NK-92 treated with Interleukin-12 subunit alpha and Interleukin-12 subunit beta, amount 100 ng/mL, for 24 hours (cell line): ENCODE results near the gene UBR3.
"Not testable (repeated sequence)": the region's sequence is repeated elsewhere in the genome, so short reads cannot be mapped to it uniquely, and the experiment has no call there.

ENCODE experiments used
- DNase-seq: peaks from one replicate; lab custom pipeline; 2025; lab: John Stamatoyannopoulos, UW

UBR3 gene

DNA sequence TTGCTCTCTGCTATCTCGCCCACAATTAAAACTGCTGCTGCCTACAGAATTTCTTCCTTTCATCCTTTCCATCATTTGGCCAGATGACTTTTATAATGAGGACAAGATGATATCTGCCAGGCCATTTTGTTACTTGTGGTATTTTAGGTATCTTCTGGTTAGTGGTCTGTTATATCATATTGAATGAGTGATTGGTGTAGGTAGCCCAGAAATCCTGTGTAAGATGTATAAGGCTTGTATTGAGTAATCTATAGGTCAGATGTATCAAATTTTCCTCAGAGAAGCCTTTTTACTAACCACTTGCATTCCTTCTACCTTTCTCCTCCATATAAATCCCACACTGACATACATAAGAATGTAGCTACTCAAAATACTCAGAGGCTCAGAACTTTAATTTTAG is 118.3 kb downstream of the UBR3 start:
- no peak for DNase-seq

DNA sequence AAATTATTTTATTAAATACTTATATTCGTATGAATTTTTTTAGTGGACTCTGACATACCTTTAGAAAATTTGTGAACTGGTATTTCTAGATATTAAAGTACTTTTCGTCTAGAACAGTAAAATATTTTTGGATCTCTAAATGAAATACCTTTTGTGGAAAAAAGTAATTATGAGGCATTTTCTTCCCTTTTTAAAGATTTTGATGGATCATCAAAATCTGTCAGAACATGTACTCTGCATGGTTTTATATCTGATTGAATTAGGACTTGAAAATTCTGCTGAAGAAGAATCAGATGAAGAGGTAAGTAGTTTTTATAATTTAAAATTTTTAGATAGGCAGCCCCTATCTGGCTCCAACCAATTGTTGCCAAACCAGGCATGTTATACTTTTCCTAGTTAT is 118.8 kb downstream of the UBR3 start:
- no peak for DNase-seq

DNA sequence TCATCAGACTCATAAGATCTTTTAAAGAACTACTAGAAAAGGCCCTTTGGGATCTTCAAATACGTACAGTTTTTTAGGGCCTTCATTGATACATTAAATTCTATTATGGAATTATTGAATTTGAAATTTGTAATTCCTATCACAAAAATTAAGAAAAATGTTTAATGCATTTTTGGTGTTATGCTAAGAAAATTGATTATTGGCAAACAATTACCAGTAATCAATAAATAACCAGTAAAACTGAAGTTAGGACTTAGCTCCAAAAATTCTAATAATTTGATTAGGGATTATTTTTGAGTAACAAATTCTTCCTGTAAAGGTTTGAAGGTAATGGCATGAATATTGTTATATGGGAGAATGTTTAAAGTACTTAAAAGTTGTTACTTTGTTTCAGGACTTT is 119.3 kb downstream of the UBR3 start:
- no peak for DNase-seq

DNA sequence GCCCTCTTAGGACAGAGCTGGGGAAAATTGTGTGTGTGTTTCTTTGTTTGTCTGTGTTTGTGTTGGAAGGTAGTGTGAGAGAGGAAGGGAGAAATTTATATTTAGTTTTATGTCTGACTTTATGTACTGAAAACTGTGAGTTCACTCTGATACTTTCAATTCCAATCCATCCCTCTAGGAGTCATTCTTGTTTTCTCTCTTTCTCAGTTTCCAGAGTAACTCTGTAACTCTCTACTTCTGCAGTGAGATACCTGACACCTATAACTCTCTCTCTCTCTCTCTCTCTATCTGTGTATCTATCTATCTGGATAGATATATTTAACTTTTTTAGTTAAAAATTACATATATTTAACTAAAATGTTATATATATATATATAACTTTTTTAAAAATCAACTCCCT is 128.7 kb downstream of the UBR3 start:
- no peak for DNase-seq

DNA sequence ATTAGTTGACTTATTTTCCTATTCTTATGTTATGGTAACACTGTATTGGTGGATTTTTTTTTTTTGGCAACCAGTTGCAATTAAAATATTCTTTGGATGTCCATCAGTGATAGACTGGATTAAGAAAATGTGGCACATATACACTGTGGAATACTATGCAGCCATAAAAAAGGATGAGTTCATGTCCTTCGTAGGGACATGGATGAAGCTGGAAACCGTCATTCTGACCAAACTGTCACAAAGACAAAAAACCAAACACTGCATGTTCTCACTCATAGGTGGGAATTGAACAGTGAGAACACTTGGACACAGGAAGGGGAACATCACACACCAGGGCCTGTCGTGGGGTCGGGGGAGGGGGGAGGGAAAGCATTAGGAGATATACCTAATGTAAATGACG is 130.0 kb downstream of the UBR3 start:
- not testable (repeated sequence) for DNase-seq

DNA sequence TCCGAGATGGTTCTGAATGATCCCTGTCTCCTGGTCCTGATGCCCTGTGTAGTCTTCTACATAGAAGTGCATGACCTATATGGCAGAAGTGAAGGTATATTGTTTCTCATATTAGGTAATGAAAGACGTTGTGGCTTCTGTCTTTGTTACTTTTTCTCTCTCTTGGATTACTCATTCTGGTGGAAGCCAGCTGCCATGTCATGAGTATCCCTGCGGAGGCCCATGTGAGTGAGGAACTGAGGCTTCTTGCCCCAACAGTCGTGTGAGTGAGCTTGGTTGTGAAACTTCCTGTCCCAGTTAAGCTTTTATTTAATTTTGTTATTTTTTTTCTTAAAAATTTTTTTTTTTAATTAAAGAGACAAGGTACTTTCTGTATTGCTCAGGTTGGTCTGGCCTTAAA is 134.7 kb downstream of the UBR3 start:
- DNase-seq = no peak

DNA sequence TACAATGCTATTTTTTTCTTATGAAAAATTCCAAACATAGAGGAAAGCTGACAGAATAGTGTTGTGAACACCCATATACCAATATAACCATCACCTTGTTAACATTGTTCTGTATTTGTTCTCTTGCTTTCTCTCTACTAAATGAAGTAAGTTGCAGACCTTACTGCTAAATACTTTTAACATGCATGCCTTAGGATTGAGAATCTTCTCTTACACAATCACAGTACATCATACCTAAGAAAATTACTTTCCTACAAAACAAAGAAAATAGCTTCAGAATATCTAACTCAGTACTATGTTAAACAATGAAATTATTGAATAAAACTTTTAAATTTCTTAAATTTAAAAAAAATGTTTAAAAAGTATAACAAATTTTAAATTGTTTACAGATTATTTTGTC is 136.5 kb downstream of the UBR3 start:
- DNase-seq = no peak

DNA sequence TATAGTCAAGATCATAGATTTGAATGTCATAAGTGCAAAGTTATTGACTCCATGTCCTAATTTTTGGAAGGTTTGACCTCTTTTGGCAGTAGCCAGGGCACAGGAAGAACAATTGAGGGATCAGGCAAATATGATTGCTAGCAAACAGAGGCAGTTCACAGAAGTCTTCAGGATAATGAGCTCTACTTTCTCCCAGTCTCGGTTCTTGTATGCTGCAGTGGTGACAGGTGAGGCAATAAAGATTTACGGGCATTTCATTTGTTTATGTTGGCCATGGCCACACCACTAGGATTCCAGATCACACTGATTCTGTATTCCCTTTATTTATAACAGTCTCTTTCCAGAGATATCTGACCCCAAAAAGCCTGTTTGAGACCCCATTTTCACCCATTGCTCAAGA is 137.5 kb downstream of the UBR3 start:
- DNase-seq = no peak

DNA sequence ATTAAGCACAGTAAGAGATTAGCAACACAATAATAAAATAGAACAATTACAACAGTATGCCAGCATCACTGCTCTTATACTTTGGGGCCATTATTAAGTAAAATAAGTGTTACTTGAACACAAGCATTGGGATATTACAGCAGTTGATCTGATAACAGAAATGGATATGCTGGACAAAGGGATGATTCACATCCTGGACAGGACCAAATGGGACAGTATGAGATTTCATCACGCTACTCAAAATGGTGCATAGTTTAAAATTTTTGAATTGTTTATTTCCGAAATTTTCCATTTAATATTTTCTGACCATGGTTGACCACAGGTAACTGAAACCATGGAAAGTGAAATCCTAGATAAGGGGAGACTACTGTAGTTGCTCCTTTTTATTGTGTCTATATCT is 138.2 kb downstream of the UBR3 start:
- no peak for DNase-seq

DNA sequence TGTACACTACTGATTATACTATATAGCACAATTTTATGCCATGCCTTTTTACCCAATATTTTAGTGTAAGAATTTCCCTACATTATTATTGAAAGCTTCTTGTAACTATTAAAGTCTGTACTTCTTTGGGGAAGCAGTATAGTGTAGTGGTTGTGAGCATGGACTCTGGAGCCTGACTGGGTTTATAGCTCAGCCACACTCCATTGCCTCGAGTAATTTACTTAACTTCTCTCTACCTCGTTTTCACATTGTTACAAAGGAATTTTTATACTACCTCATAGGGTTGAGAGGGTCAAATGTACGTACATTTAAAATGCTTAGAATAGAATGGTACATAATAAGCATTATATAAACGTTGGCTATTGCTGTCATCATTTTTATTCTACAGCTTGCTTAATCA is 139.2 kb downstream of the UBR3 start:
- DNase-seq = no peak

DNA sequence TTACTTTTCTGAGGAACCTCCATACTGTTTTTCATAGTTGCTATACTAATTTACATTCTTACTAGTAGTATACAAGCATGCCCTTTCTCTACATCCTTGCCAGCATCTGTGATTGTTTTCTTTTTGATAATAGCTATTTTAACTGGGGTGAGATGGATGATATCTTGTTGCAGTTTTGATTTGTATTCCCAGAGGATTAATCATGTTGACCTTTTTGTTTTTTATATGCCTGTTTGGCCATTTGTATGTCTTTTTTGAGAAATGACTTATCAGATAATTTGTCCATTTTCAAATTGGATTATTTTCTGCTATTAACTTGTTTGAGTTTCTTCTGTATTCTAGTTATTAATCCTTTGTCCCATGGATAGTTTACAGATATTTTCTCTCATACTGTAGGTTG is 141.5 kb downstream of the UBR3 start:
- no peak for DNase-seq

DNA sequence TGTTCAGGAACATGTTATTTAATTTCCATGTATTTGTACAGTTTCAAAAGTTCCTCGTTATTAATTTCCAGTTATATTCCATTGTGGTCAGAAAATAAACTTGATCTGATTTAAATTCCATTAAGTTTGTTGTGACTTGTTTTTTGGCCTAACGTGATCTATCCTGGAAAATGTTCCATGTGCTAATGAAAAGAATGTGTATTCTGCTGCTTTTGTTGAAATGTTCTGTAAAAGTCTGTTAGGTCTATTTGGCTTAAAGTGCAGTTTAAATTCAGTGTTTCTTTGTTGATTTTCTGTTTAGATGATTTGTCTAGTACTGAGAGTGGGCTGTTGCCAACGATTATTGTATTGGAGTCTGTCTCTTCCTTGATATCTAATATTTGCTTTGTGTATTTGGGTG is 148.0 kb downstream of the UBR3 start:
- DNase-seq = no peak

DNA sequence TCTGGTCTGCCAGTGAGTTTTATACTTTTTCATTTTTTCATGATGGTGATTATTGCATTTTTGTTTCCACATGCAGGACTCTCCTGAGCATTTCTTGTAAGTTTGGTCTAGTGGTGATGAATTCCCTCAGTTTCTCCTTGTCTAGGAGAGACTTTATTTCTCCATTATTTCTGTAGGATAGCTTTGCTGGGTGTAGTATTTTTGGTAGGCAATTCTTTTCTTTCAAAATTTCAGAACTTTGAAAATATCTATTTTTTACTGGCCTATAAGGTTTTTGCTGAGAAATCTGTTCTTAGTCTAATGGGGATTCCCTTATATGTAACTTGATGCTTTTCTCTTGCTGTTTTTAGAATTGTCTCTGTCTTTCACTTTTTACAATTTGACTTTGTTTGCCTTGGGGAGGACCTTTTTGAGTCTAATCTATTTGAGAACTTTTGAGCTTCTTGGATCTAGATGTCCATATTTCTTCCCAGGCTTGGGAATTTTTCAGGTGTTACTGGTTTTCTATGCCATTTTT is 149.1 kb downstream of the UBR3 start:
- DNase-seq = no peak

DNA sequence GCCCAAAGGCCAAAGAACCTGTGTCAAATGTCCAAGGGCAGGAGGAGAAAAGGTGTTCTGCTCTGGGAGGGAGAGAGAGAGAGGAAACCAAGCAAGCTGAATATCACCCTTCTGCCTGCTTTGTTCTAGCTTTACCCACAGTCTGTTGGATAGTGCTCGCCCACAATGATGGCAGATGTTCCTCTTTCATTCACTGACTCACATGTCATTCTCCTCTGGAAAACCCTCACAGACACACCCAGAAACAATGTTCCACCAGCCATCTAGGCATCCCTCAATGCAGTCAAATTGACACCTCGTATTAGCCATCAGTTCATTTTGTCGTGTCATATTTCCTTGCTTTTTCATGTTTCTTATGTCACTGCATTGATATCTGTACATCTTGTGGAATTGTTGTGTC is 150.3 kb downstream of the UBR3 start:
- no peak for DNase-seq

DNA sequence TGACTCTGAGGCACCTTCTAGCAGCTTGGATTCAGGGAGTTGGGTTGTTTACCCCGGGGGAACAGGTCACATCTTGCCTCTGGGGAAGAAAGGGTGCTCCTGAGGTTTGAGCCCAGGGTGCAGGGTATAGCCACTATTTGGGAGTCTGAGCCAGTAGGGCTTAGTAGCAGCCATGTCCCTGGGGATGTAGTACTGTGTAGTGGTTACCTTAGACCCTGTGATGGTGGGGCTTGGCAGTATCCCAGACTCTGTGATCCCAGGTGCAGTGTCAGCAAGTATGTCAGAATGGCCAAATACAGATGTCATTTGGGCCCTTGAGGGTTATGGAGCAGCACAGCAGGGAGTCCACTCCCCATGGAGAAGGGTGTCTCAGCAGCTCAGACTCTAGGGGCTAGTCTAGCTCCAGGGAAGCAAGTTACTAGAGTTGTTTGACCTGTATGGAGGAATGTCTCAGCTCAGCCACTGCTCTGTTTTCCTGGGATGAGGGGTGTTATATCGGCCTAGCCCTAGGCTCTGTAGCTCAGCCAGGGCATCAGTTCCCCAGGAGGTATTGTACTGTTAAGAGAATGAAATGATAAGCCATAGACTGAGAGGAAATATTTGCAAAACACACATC is 151.3 kb downstream of the UBR3 start:
- DNase-seq = no peak

DNA sequence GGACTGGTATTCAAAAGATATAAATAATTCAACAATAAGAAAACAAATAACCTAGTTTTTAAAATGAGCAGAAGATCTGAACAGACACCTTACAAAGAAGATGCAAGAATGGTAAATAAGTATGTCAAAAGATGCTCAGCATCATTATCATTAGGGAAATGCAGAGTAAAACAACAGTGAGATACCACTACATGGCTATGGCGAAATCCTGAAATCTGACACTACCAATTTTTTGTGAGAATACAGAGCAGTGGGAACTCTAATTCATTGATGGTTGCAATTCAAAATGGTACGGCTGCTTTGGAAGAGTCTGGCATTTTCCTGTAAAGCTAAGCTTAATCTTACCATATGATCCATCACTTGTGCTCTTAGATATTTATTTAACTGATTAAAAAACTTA is 151.8 kb downstream of the UBR3 start:
- DNase-seq = no peak

DNA sequence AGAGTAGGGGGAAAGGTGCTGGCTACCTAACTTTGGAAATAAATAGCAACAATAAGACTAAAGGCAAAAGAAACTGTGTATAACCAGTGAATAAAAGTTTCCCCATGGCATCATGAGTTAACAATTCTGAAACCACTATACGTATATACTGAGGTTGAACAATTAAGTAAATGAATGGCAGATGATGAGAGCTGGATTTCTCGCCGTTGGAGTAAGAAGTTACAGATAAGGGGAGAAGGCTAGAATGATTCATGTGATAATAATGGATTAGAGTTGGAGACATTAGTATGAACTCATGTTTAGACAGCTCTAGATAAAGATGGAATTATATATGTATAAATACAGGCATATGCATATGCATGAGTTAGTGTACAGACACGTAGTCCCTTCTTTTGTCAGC is 152.7 kb downstream of the UBR3 start:
- DNase-seq = no peak

DNA sequence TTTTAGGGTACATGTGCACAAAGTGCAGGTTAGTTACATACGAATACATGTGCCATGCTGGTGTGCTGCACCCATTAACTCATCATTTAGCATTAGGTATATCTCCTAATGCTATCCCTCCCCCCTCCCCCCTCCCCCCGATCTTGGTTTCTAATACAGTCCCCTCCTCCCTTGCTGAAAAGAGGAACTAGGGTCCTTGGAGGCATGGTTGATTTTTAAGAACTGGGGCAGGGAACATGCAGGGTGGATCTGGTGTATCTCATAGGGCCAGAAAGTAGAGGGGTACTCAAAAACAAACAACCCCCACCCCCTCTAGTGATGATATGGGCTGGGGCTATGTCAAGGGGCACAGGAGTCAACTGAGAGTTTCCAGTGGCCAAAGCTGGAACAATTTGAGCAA is 153.4 kb downstream of the UBR3 start:
- no peak for DNase-seq

DNA sequence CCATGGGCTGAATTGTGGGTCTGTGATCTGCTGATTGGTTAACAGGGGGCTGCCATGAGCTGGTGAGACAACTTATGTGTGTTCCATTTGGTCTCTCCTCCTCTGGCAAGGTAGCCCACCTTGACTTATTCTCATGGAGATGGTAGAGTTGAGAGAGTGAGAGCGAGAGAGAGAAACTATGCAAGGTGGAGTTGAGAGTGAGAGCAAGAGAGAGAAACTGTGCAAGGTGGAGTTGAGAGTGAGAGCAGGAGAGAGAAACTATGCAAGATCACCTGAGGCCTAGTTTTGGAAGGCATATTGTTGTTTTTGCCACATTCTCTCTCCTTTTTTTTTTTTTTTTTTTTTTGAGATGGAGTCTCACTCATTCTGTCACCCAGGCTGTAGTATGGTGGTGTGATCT is 155.7 kb downstream of the UBR3 start:
- DNase-seq = no peak

DNA sequence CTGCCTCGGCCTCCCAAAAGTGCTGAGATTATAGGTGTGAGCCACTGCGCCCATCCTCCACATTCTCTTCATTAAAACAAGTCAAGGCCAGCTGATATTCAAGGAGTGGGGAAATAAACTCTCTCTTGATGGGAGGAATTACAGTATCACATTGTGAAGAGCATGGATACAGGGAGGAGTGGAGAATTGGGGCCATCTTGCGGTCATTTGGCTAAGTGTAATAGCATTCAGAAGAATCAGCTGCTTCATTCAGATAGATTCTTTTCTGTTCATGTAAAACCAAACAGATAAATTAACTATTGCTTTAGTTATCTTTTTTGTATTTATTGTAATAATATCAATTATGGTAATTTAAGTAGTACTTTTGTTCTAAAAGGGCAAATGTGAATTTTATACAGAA is 156.3 kb downstream of the UBR3 start:
- DNase-seq = no peak

DNA sequence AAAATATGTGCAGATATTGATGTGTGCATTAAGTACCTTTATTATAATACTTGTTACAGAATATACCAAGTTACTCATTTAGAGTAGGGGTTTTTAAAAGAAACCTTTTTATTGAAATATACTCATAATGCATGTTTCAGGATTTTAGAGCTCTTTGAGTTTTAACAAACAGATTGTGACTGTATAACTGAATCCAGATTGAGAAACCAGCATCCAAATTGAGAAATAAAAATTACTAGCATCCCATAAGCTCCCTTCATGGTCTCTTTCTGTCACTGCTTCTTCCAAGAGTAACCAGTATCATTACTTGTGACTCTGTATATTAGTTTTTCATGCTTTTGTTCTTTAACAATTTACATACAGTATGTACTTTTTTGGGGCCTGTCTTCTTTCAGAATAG is 156.9 kb downstream of the UBR3 start:
- no peak for DNase-seq

DNA sequence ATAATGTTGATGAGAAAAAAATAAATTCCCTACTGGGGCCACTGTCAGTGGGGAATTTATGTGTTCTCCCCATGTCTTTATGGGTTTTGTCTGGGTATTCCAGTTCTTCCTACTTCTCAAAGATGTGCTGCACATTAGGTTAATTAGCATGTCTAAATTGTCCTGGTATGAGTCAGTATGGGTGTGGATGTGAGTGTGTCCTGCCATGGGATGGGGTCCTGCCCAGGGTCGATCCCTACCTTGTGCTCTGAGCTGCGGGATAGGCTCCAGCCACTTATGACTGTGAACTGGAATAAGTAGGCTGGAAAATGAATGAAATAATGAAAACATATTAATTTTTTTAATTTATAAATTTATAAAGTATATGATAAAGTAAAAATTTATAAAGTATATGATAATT is 167.5 kb downstream of the UBR3 start:
- no peak for DNase-seq

DNA sequence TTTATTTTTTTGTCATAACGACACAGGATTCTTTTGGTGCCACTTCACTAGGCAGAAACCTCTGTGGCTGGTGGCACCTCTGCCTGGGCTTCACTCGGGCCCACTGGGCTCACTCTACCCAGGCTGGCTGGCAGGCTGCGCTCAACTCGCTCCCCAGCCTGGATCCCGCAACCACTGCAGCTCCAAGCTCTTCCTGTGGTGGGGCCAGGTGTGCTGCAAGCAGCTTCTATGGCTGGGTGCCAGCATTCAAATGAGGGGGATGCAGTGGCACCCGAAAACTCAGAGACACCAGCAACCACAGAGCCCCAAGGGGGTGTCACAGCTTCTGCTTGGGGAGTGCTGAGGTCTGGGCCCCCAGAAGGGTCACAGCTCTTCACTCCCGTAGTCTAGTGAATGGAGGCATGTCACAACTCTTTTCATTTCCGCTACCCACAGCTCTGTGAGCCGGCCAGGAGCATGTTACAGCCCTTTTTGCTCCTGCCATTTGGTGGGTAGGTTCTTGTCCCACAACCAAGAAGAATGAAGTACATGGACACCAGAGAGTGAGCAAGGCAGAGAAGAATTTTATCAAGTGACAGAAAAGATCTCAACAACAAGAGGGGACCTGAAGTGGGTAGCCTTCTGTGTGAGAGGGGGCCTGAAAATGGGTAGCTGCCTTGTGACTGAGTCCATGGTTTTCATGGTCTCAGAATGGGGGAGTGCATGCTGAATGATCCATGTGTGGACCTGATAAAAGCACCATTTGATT is 170.1 kb downstream of the UBR3 start:
- no peak for DNase-seq

DNA sequence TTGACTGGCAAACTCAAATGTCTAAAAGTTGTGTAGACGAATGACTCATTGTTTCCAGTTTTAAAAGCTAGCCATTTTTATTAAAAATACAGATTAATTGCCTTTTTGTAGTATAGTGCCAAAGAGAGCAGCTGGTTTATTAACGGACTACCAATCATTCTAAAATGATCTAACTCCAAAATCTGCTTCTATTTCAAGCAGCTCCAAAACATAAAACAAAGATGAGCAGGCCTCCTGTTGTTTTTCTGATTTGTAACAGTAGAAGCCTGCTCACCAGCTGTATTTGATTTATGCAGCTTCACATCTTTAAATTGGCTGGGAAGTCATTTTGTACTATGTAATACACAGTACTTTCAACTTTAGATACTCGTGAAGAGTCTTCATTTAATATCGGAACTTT is 171.8 kb downstream of the UBR3 start:
- DNase-seq = no peak
